Endodermal cell (in vitro differentiated cells): ENCODE data around the gene NME5. TPM values are rescaled to one million over a fixed set of nuclear protein-coding genes. Genes with fewer than 3 reads are reported as not detected.

Experiments used
- DNase-seq: peaks from one replicate; pipeline ENCODE4 v3.0.0-alpha.2; 2017
- H3K27ac ChIP-seq: 2 replicates; pipeline ENCODE4 v1.5.1; 2013; ENCODE audit warnings: mild to moderate bottlenecking, low read depth, low read length, moderate library complexity
- H3K27me3 ChIP-seq: 2 replicates; pipeline ENCODE4 v1.6.1; 2013; ENCODE audit warnings: mild to moderate bottlenecking, low read length, moderate library complexity; ENCODE audit not compliant: insufficient read depth, control insufficient read depth, poor library complexity, severe bottlenecking
- H3K36me3 ChIP-seq: 2 replicates; pipeline ENCODE4 v1.7.0; 2013; ENCODE audit warnings: mild to moderate bottlenecking, low read length, moderate library complexity; ENCODE audit not compliant: control insufficient read depth, insufficient read depth
- H3K4me1 ChIP-seq: one replicate; pipeline ENCODE4 v1.7.0; 2013; ENCODE audit warnings: low read length; ENCODE audit not compliant: control insufficient read depth, insufficient read depth
- H3K4me3 ChIP-seq: 2 replicates; pipeline ENCODE4 v1.5.1; 2013; ENCODE audit warnings: mild to moderate bottlenecking, low read length, moderate library complexity
- H3K9ac ChIP-seq: 2 replicates; pipeline ENCODE4 v1.6.1; 2013; ENCODE audit warnings: mild to moderate bottlenecking, low read length, moderate library complexity; ENCODE audit not compliant: poor library complexity, severe bottlenecking; ENCODE audit errors: extremely low read depth
- H3K9me3 ChIP-seq: 2 replicates; pipeline ENCODE4 v1.6.1; 2013; ENCODE audit warnings: mild to moderate bottlenecking, low read length, moderate library complexity; ENCODE audit not compliant: control insufficient read depth
- H3K27ac Mint-ChIP-seq: 2 replicates; pipeline ENCODE4 v1.8.0; 2020; ENCODE audit warnings: mixed read lengths
- H3K27me3 Mint-ChIP-seq: 2 replicates; pipeline ENCODE4 v1.8.0; 2021; ENCODE audit warnings: mild to moderate bottlenecking, mixed read lengths; ENCODE audit not compliant: insufficient read depth
- H3K36me3 Mint-ChIP-seq: 2 replicates; pipeline ENCODE4 v1.8.0; 2020; ENCODE audit warnings: low read depth, mixed read lengths
- H3K4me1 Mint-ChIP-seq: 2 replicates; pipeline ENCODE4 v1.8.0; 2020; ENCODE audit warnings: mixed read lengths
- H3K4me3 Mint-ChIP-seq: 2 replicates; pipeline ENCODE4 v1.8.0; 2020; ENCODE audit warnings: mild to moderate bottlenecking, moderate library complexity, mixed read lengths
- H3K9me3 Mint-ChIP-seq: 2 replicates; pipeline ENCODE4 v1.8.0; 2020; ENCODE audit warnings: mild to moderate bottlenecking, mixed read lengths
- CTCF ChIP-seq: fragments of 200-600 bp; sonication (generic); conservative IDR thresholded peaks from 2 replicates; pipeline ENCODE4 v1.5.0; 2021; ENCODE audit warnings: antibody characterized with exemption, mild to moderate bottlenecking
- WGBS, 2 experiments: methylation state at CpG; one replicate each; pipeline versions ENCODE4 v1.1.5 to v1.1.7; 2013; ENCODE audit warnings: missing lambda C conversion rate in 2 of 2, mixed read lengths in 1 of 2; ENCODE audit not compliant: insufficient coverage in 1 of 2, insufficient read length in 1 of 2; 5-methylcytosine and 5-hydroxymethylcytosine counted together
- total RNA-seq, 2 donors: library from RNA; stranded (reverse); fragmentation: NEBNext Ultra II Directional in 1 of 2; extraction: Animal tissue kit (Norgen Biotek cat#: 25700) in 1 of 2; gene quantifications; 2 replicates in 1 of 2; 3 replicates in 1 of 2; pipeline ENCODE4 v1.2.1, GENCODE V29; 2021

Gene NME5
- total RNA-seq, 2 donors from 2014 or later = 4.7 to 9.2 TPM

GRCh38 chr5:138111937-138112336, 27.3 kb downstream of the NME5 start:
- Histone ChIP-seq H3K4me1 (no peaks in the 10 kb centered on the region), H3K9ac (no peak overlapping the region), H3K9me3 (no peaks in the 10 kb centered on the region), H3K27me3 (no peaks in the 10 kb centered on the region), H3K4me3 (no peak overlapping the region), H3K27ac (no peak overlapping the region), H3K36me3 (no peaks in the 10 kb centered on the region)
- Mint-ChIP-seq H3K4me3 (no peak overlapping the region), H3K27ac (no peak overlapping the region), H3K36me3 (no peaks in the 10 kb centered on the region), H3K4me1 (peaks cover 14% of the 10 kb centered on the region), H3K9me3 (no peaks in the 10 kb centered on the region), H3K27me3 (no peaks in the 10 kb centered on the region)
- DNase-seq = no peak
- WGBS, 2 experiments = 88% methylated on average over 1 of the region's 1 CpG; no CpG with 5 or more reads in 1 of the 2 experiments
- TF ChIP-seq CTCF = no peak

- DNase-seq = no peak
- Mint-ChIP-seq H3K27ac (no peak overlapping the region), H3K4me3 (no peak overlapping the region), H3K27me3 (no peaks in the 10 kb centered on the region), H3K36me3 (no peaks in the 10 kb centered on the region), H3K9me3 (no peaks in the 10 kb centered on the region), H3K4me1 (peaks cover 17% of the 10 kb centered on the region)
- Histone ChIP-seq H3K9ac (no peak overlapping the region), H3K9me3 (no peaks in the 10 kb centered on the region), H3K27me3 (no peaks in the 10 kb centered on the region), H3K4me1 (no peaks in the 10 kb centered on the region), H3K27ac (no peak overlapping the region), H3K36me3 (no peaks in the 10 kb centered on the region), H3K4me3 (no peak overlapping the region)
- TF ChIP-seq CTCF = no peak
- 91 to 100% methylated on average over 4 of the region's 4 CpGs for WGBS, 2 experiments
Measured at GRCh38 chr5:138111181-138111580, 28.0 kb downstream of the NME5 start.

GRCh38 chr5:138110266-138110963, 28.8 kb downstream of the NME5 start:
- H3K9me3 ChIP-seq = no peaks in the 10 kb centered on the region
- 40 to 58% methylated on average over 1 to 4 of the region's 4 CpGs for WGBS, 2 experiments
- no peaks in the 10 kb centered on the region for H3K4me1 ChIP-seq
- H3K9me3 Mint-ChIP-seq = no peaks in the 10 kb centered on the region
- no peaks in the 10 kb centered on the region for H3K27me3 Mint-ChIP-seq
- no peaks in the 10 kb centered on the region for H3K27me3 ChIP-seq
- no peak overlapping the region for H3K27ac ChIP-seq
- no peak overlapping the region for H3K27ac Mint-ChIP-seq
- TF ChIP-seq CTCF = no peak
- no peaks in the 10 kb centered on the region for H3K36me3 Mint-ChIP-seq
- peak; percentile 68 for DNase-seq
- peaks cover 20% of the 10 kb centered on the region for H3K4me1 Mint-ChIP-seq
- no peak overlapping the region for H3K9ac ChIP-seq
- H3K4me3 Mint-ChIP-seq = no peak overlapping the region
- H3K36me3 ChIP-seq = no peaks in the 10 kb centered on the region
- no peak overlapping the region for H3K4me3 ChIP-seq
